ENCODE measurements around the gene TRIM25. TPM values are rescaled to one million over a fixed set of nuclear protein-coding genes. Genes with fewer than 3 reads are reported as not detected.

The TRIM25 gene
- total RNA-seq, 1 donor from 2014 or later, result 15.2 TPM

DNA sequence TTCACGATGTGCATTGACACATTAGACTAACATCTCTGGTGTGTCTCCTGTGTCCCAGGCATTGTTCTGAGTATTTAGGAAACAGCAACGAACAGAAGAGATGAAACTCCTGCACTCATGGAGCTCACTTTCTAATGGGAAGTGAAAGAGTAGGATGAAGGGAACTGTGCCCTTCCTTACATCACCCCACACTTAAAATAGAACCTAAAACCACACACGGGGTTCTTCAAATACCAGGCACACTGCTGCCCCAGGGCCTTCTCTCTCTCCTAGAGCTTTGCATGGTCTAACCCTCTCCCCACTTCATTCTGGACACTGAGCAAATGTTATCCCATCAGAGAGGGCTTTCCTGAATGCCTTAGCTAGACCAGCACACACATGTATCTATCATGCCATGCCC lies 33.7 kb downstream of the TRIM25 start:
- no peak for DNase-seq (ENCODE audit: low spot score)
- intact Hi-C loops (cut with DNase I), result no loop called here

DNA sequence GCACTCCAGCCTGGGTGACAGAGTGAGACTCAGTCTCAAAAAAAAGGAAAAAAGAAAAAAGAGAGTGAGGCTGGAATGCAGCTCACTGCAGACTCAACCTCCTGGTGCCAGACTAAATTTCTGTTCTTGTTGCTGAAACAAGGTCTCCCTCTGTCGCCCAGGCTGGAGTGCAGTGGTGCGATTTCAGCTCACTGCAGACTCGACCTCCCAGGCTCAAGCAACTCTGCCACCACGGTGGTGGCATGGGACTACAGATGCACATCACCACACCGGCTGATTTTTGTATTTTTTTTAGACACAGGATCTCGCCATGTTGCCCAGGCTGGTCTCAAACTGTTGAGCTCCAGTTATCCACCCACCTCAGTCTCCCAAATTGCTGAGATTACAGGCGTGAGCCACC lies 34.6 kb downstream of the TRIM25 start:
- no peak for DNase-seq (ENCODE audit: low spot score)
- intact Hi-C loops (cut with DNase I), result no loop called here

DNA sequence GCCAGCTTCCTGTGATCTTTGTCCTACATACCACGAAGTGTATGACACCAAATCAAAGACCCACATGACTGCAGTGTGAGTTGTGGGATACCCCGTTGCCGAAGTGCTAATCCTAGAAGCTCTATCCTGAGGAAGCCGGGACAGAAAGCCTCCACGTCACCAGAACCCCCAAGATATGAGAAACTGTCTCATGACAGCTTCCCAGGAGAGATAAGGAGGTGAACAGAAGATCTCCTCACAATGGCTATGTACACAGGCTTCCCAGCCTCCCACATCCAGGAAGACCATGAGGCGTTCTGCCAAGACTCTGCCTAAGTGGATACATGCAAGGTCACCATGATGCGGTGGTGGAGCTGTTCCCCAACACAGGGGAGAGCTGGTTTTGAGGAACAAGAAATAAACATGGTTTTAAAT lies 37.1 kb downstream of the TRIM25 start:
- no peak for DNase-seq (ENCODE audit: low spot score)
- intact Hi-C loops (cut with DNase I), result no loop called here

DNA sequence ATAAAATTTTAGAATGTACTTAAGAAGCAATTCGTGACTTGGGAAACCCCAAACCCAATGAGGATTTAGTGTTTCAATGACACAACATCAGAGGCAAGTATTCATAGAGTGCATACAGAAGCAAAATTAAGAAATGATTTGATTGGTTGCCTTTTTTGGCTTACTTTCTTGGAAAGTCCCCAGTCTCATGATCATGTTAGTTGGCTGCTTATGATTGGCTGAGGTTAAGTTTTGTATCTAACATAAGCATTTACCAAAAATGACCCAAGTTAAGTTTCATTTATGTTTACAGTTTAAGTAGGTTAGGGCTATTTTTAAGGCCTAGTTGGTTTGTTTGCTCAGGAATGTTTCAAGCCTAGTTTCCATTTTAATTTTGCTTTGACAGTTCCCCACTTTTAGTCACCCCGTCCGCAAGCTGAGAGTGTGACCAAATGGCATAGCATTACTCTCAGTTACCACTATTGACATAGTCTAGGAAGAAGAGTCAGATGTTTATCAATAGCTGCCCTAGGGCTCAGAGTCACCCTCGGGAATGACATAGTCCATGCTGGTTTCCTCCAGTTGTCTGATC lies 43.7 kb downstream of the TRIM25 start:
- no peak for DNase-seq (ENCODE audit: low spot score)
- intact Hi-C loops (cut with DNase I), result no loop called here

DNA sequence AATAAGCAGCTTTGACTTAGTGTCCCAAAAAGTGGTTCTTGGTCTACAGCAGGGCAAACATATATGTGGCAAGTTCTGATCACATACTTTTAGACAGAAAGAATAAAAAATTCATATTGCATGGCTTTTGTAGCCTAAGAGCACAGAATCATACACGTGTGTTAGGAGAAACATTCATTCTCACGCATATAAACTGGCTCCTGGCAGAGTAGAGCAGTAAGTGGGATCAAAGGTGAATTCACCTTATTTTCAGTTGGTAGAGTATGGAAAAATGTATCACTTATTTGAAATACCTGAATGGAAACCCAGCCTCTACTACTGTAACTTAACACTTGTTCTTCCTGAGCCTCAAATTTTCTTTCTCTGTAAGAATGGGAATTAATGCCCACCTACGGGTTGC lies 45.1 kb downstream of the TRIM25 start:
- intact Hi-C loops (cut with DNase I), result no loop called here
- no peak for DNase-seq (ENCODE audit: low spot score)

DNA sequence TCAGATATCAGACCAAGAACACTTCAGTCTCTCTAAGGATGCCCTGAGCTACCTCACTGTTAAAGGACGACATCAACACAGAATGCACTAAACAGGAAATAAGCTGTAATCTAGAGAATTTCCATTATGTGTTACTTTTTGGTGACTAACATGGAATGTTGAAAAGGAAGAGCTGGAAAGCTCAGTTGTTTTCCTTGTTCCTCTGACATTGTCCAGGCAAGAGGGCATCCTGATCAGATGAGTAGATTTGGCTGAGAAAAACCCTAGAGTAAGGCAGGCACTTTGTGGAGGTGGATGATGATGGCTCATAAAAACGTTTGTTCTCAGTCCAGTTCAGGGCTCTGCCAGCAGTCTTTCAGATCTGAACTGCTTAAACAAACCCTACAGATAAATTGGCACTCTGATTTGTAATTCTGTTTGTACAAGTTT lies 45.9 kb downstream of the TRIM25 start:
- intact Hi-C loops (cut with DNase I), result no loop called here
- no peak for DNase-seq (ENCODE audit: low spot score)

DNA sequence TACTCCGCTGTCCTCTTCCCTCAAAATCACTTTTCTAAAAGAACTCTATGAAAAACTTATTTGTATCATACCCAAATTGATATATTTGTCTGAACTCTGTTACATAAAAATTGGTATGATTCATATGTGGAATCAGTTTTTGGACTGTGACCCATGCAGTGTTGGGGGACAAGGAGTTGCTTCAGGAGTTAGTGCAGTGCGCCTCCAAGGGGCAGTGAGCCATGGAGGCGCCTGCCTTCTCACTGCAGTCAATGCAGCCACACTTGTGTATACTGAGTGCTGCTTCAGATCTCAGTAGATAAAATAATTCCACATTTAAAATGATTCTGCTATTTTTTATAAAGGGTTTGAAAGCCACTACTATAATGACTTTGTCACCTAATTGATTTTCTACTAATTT lies 47.4 kb downstream of the TRIM25 start:
- intact Hi-C loops (cut with DNase I), result no loop called here
- no peak for DNase-seq (ENCODE audit: low spot score)

DNA sequence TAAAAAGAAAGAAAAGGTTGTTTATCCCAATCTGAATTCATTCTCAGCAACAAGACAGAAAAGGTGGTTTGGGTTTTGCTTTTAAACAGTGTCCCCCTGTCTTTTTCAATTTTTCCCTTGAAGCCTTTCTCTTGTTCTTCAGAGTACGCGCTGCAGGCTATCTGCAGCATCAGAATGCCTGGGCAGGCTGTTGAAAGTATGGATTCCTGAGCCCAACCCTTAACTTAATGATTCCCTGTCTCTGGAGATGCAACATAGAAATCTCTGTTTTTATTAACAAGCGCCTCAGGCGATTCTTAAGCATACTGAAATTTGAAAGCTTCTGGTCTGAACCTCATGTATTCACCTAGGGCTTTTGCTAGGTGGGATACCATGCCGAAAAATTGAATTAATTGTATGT lies 47.8 kb downstream of the TRIM25 start:
- intact Hi-C loops (cut with DNase I), result no loop called here
- DNase-seq (ENCODE audit: low spot score), result no peak

DNA sequence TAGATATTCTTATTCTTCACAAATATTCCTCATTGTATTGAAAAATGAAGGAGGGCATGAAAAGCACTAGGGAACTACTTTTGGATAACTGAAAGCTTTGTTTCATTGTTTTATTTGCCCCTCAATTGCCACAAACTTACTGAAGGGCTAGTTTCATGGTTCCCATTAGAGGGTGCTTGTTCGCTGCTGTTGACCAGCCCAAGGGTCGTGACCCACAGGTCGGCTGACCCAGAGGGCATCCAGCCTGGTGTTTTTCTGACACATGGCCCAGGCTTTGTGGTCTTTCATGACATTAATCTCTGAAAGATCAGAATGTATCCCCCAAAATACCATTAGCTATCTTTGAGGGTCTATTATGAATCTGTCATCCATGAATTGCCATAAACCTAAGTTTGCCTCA lies 49.9 kb downstream of the TRIM25 start:
- intact Hi-C loops (cut with DNase I), result no loop called here
- no peak for DNase-seq (ENCODE audit: low spot score)

DNA sequence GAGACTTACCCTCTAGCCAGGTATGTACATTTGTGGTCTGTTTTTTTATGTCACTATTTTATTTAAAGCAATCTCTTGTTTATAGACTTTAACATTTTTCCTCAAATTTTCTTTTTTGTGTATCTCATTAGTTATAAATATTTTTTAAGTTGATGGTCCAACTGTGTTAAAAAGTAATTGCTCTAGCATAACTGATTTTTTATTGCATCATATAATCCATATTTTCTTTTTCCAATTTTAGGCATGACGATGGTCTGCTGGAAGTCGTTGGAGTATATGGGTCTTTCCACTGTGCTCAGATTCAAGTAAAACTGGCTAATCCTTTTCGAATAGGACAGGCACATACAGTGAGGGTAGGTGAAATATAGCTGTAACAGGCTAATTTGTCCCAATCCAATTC lies 52.0 kb downstream of the TRIM25 start:
- DNase-seq (ENCODE audit: low spot score), result no peak
- intact Hi-C loops (cut with DNase I), result no loop called here

DNA sequence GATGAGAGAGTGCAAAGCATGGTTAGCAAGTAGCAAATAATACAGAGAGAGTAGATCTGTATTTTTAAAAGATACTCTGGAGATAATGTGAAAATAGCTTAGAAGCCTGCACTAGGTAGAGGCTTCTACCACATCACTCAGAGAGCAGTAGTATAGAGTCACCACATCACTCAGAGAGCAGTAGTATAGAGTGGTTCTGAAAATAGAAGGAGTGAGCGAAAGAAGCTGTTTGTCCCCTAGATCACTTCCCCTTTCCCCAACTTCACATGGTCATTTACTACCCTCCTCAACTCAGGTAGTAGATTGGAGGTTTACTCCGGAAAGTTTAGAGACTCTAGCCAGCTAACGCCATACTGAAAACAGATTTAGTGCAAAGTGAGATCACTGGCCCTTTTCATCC lies 62.8 kb downstream of the TRIM25 start:
- intact Hi-C loops (cut with DNase I), result no loop called here
- DNase-seq (ENCODE audit: low spot score), result no peak

DNA sequence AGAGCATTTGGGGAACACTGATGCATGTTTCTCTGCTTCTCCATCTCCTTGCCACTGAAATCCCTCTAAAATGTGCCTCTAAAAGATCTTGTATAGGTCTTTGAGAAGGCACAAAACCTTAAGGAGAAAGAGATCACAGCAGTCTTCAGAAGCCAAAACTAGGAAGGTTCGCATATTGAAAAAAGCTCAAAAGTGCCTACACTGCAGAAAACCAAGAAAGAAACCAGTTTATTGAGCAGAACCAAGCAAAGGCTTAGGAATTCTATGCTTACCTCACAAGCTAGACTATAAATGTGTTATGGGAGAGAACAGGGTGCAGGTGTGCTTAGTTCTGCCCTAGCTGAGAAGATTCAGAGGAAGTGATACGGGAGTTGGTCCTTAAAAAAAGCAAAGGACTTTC lies 63.3 kb downstream of the TRIM25 start:
- no peak for DNase-seq (ENCODE audit: low spot score)

DNA sequence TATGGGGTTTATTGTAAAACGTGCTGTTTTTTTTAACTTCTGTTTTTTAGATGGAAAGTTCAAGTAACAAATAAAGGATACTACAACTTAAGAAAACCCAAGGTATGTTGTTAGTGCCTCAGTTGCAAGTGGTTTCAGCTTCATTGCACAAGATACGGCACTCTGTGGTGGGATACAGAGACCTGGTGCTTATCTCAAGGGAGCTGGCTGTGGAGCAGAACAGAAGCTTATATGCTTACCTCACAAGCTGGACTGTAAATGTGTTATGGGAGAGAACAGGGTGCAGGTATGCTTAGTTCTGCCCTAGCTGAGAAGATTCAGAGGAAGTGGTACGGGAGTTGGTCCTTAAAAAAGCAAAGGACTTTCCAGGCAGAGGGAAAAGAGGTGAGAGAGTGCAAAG lies 64.7 kb downstream of the TRIM25 start:
- DNase-seq (ENCODE audit: low spot score), result no peak
- intact Hi-C loops (cut with DNase I), result no loop called here

More for the DNA sequence above, 63.3 kb downstream of the TRIM25 start:
- intact Hi-C loops (cut with DNase I), result no loop called here

DNA sequence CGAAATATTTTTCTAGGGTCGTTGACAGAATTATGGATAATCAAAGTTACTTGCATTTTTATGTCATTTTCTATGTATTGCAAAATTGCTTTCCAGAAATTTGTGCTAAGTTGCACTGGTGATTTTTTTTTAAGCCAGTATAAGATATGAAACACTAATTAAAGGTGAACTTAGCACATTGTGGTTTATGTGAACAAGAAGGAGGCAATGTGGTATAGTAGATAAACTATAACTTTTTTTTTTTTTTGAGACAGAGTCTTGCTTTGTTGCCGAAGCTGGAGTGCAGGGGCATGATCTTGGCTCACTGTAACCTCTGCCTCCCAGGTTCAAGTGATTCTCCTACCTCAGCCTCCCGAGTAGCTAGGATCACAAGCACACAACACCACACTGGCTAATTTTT lies 66.7 kb downstream of the TRIM25 start:
- no peak for DNase-seq (ENCODE audit: low spot score)
- intact Hi-C loops (cut with DNase I), result no loop called here

DNA sequence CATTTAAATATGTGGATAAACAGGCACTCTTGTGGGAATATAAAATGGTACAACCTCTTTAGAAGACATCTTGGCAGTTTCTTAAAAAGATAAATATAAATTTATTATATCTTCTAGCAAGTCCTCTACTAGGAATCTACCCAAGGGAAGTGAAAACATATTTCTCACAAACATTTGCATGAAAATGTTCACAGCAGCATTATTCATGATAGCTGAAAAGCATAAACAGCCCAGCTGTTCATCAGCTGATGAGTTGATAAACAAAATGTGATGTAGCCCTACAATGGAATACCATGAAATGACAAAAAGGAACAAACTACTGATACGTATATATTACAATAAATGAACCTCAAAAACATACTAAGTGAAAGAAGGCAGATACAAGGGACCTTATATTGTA lies 67.9 kb downstream of the TRIM25 start:
- intact Hi-C loops (cut with DNase I), result no loop called here
- DNase-seq (ENCODE audit: low spot score), result no peak

DNA sequence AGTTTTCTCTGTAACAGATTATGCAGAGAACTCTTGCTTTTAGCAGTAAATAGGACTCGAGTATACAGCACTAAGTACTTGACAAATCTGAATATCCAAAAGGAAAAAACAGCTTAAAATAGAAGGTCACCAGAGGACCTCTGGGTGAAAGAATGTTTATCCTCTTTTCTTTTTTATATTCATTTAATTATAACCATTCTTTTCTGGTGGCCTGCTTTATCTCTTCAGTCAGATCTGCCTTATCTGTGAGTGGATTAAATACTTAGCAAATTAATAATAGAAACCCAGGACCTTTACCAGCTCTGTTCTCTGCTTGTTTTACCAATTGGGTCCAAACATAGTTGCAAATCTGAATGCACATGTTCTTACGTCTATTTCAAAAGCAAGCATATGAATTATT lies 71.3 kb downstream of the TRIM25 start:
- DNase-seq (ENCODE audit: low spot score), result no peak
- intact Hi-C loops (cut with DNase I), result no loop called here

DNA sequence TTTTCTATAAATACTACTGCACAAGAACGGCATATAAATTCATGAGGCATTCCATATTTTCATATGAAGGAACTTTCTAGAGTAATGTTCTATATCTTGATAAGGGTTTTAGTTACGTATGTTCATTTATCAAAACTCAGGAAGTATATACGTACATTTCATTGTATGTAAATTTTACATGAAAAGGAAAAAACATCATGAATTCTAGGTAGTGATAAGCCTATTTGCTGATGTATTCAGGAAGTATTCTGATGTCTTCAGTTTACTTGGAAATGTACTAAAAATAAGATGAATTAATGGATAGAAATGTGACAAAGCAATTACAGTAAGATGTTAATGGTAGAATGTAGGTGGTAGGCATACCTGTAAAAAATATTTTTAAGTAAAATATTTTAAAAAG lies 75.2 kb downstream of the TRIM25 start:
- no peak for DNase-seq (ENCODE audit: low spot score)
- intact Hi-C loops (cut with DNase I), result no loop called here

Other genes starting within 250 kb of the TRIM25 start
- gene C17orf67, start 80.1 kb downstream of the TRIM25 start, total RNA-seq, result 0.83 TPM
- 2.2 TPM for gene DGKE, start 79.9 kb downstream of the TRIM25 start, total RNA-seq
- 7.0 TPM for gene COIL, start 47.0 kb upstream of the TRIM25 start, total RNA-seq
- 45.6 TPM for gene SCPEP1, start 64.1 kb upstream of the TRIM25 start, total RNA-seq
- gene AKAP1, start 171.2 kb upstream of the TRIM25 start, total RNA-seq, result 108 TPM